Smooth muscle cell (in vitro differentiated cells): ENCODE measurements around the gene DDX20. TPM values are rescaled to one million over a fixed set of nuclear protein-coding genes. Genes with fewer than 3 reads are reported as not detected.
"Not testable (repeated sequence)": the region's sequence is repeated elsewhere in the genome, so short reads cannot be mapped to it uniquely, and the experiment has no call there.

Source experiments
- DNase-seq: peaks from one replicate; lab custom pipeline; 2025; ENCODE audit not compliant: unreplicated experiment; lab: John Stamatoyannopoulos, UW
- H2AFZ ChIP-seq: fragments of 200-600 bp; sonication (generic); 2 replicates; pipeline ENCODE4 v1.6.0; 2016; ENCODE audit warnings: antibody characterized with exemption, low read depth, mild to moderate bottlenecking
- H3F3A ChIP-seq: fragments of 200-600 bp; sonication (generic); 2 replicates; pipeline ENCODE4 v1.6.0; 2017; ENCODE audit warnings: antibody characterized with exemption, low read depth
- H3K27ac ChIP-seq: fragments of 200-600 bp; sonication (generic); 2 replicates; pipeline ENCODE4 v1.5.1; 2016; ENCODE audit warnings: low read depth, mild to moderate bottlenecking
- H3K27me3 ChIP-seq: fragments of 200-600 bp; sonication (generic); 2 replicates; pipeline ENCODE4 v1.6.1; 2016; ENCODE audit warnings: low read depth, mild to moderate bottlenecking
- H3K36me3 ChIP-seq: fragments of 200-600 bp; sonication (generic); 2 replicates; pipeline ENCODE4 v1.5.1; 2016; ENCODE audit warnings: low read depth
- H3K4me1 ChIP-seq: fragments of 200-600 bp; sonication (generic); 2 replicates; pipeline ENCODE4 v1.5.1; 2016; ENCODE audit warnings: low read depth
- H3K4me2 ChIP-seq: fragments of 200-600 bp; sonication (generic); 2 replicates; pipeline ENCODE4 v1.6.0; 2016; ENCODE audit warnings: mild to moderate bottlenecking
- H3K4me3 ChIP-seq: fragments of 200-600 bp; sonication (generic); 2 replicates; pipeline ENCODE4 v1.5.1; 2016; ENCODE audit warnings: mild to moderate bottlenecking
- H3K79me2 ChIP-seq: fragments of 200-600 bp; sonication (generic); 2 replicates; pipeline ENCODE4 v1.6.0; 2016; ENCODE audit warnings: low read depth, mild to moderate bottlenecking
- H3K9ac ChIP-seq: fragments of 200-600 bp; sonication (generic); 2 replicates; pipeline ENCODE4 v1.6.0; 2016; ENCODE audit warnings: low read depth
- H3K9me3 ChIP-seq: fragments of 200-600 bp; sonication (generic); replicated peaks from 2 replicates; pipeline ENCODE4 v1.5.1; 2016; ENCODE audit warnings: low read depth
- H4K20me1 ChIP-seq: fragments of 200-600 bp; sonication (generic); 2 replicates; pipeline ENCODE4 v1.6.0; 2016; ENCODE audit warnings: low read depth
- CTCF ChIP-seq: fragments of 200-600 bp; sonication (generic); IDR thresholded peaks from 2 replicates; pipeline ENCODE4 v1.5.1; 2017; ENCODE audit warnings: borderline replicate concordance, mild to moderate bottlenecking, antibody characterized with exemption; ENCODE audit not compliant: insufficient read depth, poor library complexity, severe bottlenecking
- WGBS: methylation state at CpG from one replicate; pipeline ENCODE4 v1.1.7; 2016; ENCODE audit warnings: low lambda C conversion rate; 5-methylcytosine and 5-hydroxymethylcytosine counted together
- polyA plus RNA-seq: library from polyadenylated mRNA; unstranded; fragments of >200 nt; fragmentation: Nextera tagmentation; extraction: Ambion mirVana; gene quantifications from 2 replicates; pipeline ENCODE4 v1.2.1, GENCODE V29; 2016
- total RNA-seq: library from RNA; depleted of rRNA; stranded (reverse); fragments of >200 nt; gene quantifications from 2 replicates; pipeline ENCODE4 v1.2.3, GENCODE V29; 2014

The DDX20 gene
- total and polyA plus RNA-seq, 2 experiments from 2014 or later: 8.8 to 20.0 TPM

GRCh38 chr1:111793923-111794322 is 38.2 kb downstream of the DDX20 start:
- no peaks in the 10 kb centered on the region for H3K4me1 ChIP-seq
- no peaks in the 10 kb centered on the region for H3K9me3 ChIP-seq
- 50% methylated on average over 2 of the region's 2 CpGs for WGBS
- H4K20me1 ChIP-seq: no peaks in the 10 kb centered on the region
- no peak for DNase-seq
- no peak overlapping the region for H3K4me3 ChIP-seq
- no peaks in the 10 kb centered on the region for H3F3A ChIP-seq
- H3K9ac ChIP-seq: no peak overlapping the region
- no peak overlapping the region for H3K27ac ChIP-seq
- no peaks in the 10 kb centered on the region for H3K36me3 ChIP-seq
- no peak overlapping the region for H2AFZ ChIP-seq
- no peaks in the 10 kb centered on the region for H3K79me2 ChIP-seq
- no peak for TF ChIP-seq CTCF
- H3K4me2 ChIP-seq: no peak overlapping the region
- no peaks in the 10 kb centered on the region for H3K27me3 ChIP-seq

GRCh38 chr1:111795401-111795800 is 39.7 kb downstream of the DDX20 start:
- 46% methylated on average over 6 of the region's 6 CpGs for WGBS
- no peak overlapping the region for H3K4me3 ChIP-seq
- H3K79me2 ChIP-seq: no peaks in the 10 kb centered on the region
- no peaks in the 10 kb centered on the region for H4K20me1 ChIP-seq
- no peaks in the 10 kb centered on the region for H3K27me3 ChIP-seq
- no peak for TF ChIP-seq CTCF
- H3K9me3 ChIP-seq: no peaks in the 10 kb centered on the region
- no peak overlapping the region for H2AFZ ChIP-seq
- no peaks in the 10 kb centered on the region for H3K36me3 ChIP-seq
- H3K4me1 ChIP-seq: no peaks in the 10 kb centered on the region
- H3K9ac ChIP-seq: no peak overlapping the region
- DNase-seq: no peak
- no peaks in the 10 kb centered on the region for H3F3A ChIP-seq
- no peak overlapping the region for H3K27ac ChIP-seq
- no peak overlapping the region for H3K4me2 ChIP-seq

GRCh38 chr1:111798580-111798979 is 42.9 kb downstream of the DDX20 start:
- no peaks in the 10 kb centered on the region for H3K4me1 ChIP-seq
- no peaks in the 10 kb centered on the region for H3K9me3 ChIP-seq
- H3K27ac ChIP-seq: no peak overlapping the region
- no peak overlapping the region for H3K9ac ChIP-seq
- no peaks in the 10 kb centered on the region for H3K36me3 ChIP-seq
- H3K4me2 ChIP-seq: no peak overlapping the region
- H3K27me3 ChIP-seq: no peaks in the 10 kb centered on the region
- no peaks in the 10 kb centered on the region for H3F3A ChIP-seq
- no peak for DNase-seq
- H4K20me1 ChIP-seq: no peaks in the 10 kb centered on the region
- 98% methylated on average over 2 of the region's 2 CpGs for WGBS
- no peaks in the 10 kb centered on the region for H3K79me2 ChIP-seq
- no peak overlapping the region for H2AFZ ChIP-seq
- H3K4me3 ChIP-seq: no peak overlapping the region
- TF ChIP-seq CTCF: no peak

- not testable (repeated sequence) for H3F3A ChIP-seq, H3K4me1 ChIP-seq, H3K9me3 ChIP-seq, H4K20me1 ChIP-seq, H3K27me3 ChIP-seq, H2AFZ ChIP-seq, H3K79me2 ChIP-seq, H3K4me3 ChIP-seq, H3K27ac ChIP-seq, H3K36me3 ChIP-seq, DNase-seq, H3K4me2 ChIP-seq, H3K9ac ChIP-seq
- WGBS: 91% methylated on average over 14 of the region's 14 CpGs
Measured at GRCh38 chr1:111799722-111800121, 44.0 kb downstream of the DDX20 start.
